NCI-H187 (cell line): Measurements from ENCODE around the gene GRK5.
"Not testable (repeated sequence)": the region's sequence is repeated elsewhere in the genome, so short reads cannot be mapped to it uniquely, and the experiment has no call there.

ENCODE experiments used
- DNase-seq, 2 experiments: peaks; one replicate each; lab custom pipeline; 2025; lab: John Stamatoyannopoulos, UW

GRK5 gene

DNA sequence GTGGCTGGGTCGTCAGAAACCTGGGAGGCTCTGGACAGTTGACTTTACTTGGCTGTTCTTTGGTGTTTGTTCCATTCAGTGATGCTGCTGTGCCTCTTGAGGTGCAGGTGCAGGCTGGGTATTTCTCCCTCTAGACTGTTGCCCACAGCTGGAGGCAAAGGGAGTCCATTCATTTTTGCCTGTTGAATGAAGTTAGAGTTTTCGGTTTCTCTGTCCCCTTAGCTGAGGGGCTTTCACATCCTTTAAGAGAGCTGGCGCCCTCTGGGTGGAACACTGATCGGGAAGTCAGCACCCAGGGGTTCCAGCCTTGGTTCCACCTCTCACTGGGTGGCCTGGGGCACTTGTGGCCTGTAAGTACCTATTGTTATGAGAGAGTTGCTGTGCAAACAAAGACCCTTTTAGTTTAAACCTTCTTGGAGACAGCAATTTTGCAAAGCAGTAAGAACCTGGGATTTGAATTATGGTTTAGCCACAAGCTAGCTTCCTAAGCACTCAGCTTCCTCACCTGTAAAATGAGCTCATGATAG lies 67.2 kb downstream of the GRK5 start:
- DNase-seq, result no peak

DNA sequence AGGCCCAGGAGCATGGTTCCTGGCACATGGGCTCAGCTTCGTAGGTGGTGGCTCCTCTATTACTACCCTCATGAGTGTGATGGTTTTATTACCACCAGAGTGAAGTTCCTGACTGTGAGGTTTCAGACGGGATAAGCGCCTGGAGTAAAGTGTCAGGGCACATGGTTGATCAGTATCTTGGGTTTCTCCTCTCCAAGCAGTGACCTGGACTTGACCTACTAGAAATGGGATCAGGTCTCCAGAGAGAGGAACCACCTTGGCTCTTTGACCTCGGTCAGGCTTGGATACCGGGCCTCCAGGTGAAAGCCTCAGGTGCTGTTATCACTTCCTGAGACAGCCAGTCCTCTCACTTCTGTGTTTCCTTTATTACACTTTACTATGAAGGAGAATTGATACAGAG lies 67.7 kb downstream of the GRK5 start:
- DNase-seq, result no peak

DNA sequence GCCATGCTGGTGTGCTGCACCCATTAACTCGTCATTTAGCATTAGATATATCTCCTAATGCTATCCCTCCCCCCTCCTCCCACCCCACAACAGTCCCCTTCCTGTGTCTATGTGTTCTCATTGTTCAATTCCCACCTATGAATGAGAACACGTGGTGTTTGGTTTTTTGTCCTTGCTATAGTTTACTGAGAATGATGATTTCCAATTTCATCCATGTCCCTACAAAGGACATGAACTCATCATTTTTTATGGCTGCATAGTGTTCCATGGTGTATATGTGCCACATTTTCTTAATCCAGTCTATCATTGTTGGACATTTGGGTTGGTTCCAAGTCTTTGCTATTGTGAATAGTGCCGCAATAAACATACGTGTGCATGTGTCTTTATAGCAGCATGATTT lies 68.8 kb downstream of the GRK5 start:
- not testable (repeated sequence) for DNase-seq

DNA sequence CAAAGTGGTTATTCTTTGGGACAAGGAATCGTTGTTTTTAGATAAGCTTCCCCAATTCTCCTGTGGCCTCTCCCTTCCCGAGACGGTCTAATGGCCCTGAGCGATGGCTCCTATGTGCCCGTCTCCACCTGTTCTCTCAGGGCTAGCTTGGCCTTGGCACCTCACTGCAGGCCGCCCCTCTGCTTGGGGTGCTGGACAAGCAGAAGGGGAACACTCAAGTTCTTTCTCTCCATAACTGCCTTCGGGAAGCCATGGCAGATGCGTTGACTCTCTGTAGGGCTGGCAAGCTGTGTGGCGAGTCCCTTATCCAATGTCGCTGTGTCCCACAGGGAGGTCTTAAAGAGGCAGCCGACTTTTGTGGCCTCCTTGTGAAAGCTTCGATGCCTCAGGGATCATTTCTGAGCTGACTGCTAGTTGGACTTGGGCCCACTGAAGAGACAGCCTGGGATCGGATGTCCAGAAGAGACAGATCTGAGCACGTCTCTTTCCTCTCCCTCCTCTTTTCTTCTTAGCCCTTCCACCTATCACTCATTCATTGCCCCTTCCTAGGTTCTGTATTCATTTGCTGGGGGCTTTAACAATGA lies 70.8 kb downstream of the GRK5 start:
- DNase-seq, result no peak

DNA sequence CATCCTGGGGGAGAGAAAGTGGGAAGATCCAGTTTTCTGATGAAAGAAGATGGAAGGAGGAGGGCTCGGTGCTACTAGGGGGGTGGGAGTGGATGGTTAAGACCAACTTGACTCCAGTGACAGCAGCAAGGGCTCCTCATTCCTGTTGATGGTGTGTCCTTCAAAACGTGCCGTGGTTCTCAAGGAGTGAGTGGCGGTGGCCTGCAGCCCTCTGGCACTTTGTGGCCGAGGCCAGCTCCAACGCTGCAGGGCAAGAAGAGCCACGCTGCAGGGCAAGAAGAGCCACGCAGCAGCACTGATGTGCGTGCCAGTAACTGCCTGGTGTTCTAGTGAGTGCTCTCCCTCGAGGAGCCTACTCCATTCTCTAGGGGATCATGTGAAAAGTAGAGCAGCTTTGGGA lies 72.1 kb downstream of the GRK5 start:
- no peak for DNase-seq

DNA sequence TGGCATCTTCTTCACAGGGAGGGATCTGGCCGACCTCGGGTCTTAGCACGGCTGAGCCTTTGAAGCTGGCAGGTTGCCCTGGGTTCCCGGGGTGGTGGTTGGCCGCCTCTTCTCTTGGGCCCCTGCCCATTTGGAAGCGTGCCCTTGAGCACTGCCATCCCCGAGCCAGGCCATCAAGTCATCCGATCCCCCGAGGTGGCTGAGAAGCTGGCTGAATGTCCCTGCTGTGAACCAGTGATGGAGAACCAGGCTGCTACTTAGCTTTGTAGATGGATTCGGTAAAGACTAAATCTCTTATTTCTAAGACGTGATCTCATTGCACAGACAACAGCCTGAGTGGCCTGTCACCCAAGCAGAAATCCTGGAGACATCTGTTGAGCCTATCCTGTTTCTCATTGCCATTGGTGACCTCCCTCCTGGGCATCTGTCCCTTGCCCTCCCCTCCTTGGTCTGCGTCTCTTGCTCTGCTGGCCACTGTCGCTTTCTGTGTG lies 74.3 kb downstream of the GRK5 start:
- DNase-seq, result no peak

DNA sequence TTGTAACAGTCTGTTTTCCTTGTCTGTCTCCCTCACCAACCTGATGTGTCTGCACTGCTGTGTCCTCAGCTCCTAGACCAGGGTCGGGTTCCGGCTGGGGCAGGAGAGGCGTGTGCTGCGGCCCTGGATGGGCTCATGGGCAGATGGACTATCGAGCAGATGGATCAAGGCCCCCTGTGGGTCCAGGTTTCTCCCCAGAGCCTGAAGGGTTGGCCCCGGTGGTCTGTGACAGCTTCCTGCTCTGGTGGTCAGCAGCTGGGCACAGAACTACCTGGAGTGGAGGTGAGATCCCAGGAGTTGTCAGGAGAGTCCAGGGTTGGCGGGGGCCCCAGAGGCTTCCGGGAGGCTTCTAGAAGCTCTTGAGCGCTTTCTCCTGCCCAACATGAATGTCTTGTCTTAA lies 75.1 kb downstream of the GRK5 start:
- no peak for DNase-seq

DNA sequence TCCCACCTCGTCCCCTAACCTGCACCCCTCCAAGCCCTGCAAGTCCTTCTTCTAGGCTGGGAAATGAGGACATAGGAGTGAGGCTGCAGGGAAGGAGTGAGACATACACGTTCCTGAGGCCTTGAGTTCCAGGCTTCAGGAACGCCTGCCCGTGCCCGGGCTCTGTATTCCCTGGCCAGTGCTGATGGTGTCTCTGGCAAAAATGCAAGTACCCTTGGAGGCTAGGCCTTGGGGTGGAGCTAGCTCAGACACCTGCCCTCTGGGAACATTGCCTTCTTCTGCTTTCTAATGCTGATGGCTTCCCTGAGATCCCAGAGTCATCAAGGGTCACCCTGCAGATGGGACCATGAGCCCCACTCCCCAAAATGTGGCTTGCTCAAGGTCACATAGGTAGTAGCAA lies 76.0 kb downstream of the GRK5 start:
- DNase-seq, result no peak

DNA sequence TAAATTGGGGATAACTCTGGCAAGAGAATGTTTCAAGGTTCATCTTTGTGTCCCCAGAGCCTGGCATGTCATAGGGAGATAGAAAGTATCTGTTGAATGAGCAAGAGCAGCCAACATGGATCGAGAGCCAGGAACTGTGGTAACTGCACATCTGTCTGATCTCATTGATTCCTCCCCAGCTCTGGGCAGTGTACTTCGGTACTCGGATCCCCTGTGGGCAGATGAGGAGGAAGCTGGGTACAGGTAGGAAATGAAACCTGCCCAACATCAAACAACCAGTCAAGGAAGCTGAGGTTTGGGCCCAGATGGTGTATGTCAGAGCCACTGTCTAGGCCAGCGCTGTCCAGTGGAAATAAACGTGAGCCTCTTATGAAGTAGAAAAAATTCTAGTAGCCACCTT lies 76.4 kb downstream of the GRK5 start:
- no peak for DNase-seq

DNA sequence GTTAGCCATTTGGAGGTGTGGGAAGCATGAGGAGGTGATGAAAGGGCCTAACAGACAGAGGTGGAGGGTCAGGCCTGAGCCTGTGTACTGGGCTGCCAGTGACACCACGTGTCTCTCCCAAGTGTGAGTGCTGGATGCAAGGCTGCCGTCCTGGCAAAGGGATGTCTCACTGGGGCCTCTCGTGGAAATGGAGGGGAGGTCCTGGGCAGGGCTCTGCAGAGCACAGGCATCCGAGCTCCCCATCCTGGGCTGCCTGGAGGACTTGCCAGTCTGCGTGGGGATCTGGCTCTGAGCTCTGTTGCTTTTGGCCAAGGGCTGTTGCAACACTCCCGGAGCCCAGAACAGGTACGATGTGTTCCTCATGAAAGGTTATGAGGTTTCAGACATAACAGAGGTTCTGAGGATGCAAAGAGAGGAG lies 77.3 kb downstream of the GRK5 start:
- DNase-seq, result no peak

DNA sequence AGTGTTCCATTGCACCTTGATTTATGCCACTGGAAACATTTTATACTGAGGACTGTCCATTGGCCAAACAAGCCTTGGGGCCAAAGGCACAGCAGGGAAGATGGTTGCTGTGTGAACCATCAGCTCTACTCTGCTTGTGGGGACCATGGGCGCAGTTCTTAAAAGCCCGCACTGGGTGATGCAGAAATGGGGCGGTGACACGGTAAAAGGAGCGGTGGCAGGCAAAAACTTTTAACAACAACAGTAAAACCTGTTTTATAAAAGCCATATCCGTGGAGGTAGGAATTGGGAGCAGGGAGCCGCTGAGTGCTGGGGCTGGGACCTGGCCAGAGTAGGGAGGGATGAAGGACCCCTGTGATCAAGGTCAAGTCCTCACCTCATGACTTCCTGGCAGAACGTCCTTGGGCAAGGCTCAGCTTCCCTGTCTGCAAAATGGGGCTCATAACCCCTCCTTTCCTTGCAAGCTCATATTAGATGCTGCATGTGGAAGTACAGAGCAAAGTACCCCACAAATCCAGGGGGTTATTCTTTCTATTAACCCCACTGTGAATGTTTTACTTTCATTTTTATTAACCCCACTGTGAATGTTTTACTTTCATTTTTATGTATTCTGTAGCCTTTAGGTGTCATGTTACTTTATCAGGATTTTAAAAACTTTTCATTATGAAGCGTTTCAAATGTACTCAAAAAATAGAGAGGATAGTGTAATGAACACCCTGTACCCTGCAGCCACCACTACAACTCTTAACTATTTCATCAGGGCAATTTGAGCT lies 78.3 kb downstream of the GRK5 start:
- no peak for DNase-seq

DNA sequence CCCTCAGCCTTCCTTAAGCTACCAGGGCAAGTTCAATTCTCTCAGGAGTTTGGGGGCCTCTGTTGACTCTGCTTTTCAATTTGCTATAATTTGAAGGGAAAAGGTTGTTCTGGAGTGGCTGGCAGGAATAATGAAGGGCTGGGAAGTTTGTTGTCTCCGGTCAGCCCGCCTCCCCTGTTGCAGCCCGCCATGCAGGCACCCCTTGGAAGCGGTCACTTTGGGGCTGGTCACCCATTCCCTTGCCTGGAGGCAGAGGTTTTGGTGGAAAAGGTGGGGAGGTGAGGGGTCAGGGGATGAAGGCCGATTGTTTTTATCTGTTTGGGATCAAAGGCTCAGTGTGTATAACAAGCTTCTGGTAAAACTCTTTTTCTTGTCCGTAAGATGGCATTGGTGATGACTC lies 79.1 kb downstream of the GRK5 start:
- DNase-seq, result no peak

DNA sequence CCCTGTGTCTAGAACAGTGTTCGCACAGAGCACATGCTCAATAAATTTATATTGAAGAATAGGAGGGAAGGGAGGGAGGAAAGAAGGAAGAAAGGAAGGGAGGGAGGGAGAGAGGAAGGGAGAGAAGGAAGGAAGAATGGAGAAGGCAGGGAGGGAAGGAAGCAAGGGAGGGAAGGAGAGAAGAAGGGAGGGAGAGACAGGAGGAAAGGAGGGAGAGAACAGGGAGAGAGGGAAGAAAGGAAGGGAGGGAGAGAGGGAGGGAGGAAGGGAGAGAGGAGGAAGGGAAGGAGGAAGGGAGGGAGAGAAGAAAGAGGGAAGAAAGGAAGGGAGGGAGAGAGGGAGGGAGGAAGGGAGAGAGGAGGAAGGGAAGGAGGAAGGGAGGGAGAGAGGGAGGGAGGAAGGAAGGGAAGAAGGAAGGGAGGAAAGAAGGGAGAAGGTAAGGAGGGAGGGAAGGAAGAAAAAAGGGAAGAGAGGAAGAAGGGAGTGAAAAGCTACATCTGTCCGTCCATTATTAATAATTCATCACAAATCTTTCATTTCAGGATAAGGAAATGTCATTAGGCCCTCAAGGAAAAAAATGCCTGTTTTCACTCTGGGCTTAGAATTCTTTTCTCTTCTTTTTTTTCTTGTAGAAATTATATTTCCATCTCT lies 79.7 kb downstream of the GRK5 start:
- DNase-seq, result no peak

DNA sequence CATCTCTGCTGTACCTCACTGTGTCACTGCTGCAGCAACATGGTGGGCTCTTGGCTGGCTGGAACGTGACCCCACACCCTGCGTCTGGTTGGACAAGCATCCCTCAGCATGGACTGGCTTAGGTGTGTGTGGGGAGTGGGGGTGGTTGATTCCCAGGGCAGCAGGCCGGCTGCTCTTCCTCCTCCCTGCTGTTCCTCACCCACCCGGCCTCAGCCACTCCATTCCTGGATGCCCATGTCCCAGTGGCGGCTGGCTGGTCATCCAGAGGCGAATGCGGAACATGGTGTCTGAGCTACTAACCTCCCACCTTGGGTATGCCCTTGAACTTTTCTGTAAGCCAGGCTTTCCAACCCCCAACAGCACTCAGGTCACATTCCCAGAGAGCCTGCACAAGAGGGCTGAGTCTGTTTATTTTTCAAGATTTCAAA lies 81.2 kb downstream of the GRK5 start:
- no peak for DNase-seq

DNA sequence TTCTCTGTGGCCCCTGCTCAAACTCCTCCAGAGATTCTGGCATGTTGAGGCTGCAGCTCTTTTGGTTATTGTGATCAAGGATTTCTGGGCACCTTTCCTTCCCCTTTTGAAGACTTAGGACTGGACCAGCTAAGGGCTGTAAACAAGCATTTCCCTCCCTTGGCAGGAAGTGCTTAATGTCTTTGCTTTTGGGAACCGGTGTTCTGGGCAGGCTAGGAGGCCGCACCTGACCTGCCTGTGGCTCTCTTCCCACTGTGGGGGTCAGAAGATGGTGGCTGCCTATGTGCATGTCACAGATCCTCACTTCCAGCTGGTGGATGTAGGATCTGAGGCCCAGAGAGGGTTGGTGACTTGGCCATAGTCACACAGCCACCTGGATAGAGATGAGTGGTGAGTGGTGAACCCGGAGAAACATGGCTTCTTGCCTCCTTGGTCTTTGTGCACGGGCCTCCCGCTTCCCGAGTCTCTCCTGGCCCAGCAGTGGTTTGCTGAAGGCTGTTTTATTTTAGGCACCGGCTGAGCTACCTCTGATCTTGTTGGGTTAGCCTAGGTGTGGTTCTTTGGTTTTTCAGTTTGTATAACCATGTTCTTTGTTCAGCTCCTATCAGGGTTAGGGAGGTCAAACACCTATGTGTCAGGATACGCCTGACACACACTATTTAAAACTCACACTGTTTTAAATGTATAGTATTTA lies 82.0 kb downstream of the GRK5 start:
- DNase-seq, result no peak

DNA sequence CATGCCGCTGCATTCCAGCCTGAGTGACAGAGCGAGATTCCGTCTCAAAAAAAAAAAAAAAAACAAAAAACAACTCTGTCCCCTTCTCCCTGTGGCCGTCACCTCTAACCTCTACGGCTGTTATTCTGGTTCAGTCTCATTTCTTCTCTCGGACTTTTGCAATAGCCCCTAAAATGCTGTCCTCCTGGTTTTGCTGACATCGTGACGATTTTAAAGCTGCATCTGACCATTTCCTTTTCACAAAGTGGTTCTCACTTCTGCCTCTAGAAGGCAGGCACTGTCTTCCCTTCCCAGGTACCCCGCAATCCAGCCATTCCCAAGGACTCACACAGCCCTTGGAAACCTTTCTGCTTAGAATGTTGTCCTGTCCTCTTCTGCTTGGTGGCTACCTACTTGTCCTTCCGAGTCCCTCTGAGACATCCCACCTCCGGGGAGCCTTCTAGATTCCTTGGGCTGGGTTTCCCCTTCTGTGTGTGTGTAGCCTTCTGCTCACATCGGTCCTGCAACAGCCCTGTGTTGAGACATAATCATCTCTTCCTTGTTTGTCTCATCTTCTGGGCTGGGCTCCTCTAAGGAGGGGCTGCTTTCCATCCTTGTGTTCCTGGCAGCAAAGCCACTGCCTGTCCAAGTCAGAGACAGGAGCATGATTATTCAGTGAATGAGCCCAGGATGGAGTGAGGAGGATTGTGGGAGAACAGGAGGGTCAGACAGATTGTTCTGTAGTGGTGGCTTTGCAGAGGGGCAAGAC lies 83.1 kb downstream of the GRK5 start:
- no peak for DNase-seq

DNA sequence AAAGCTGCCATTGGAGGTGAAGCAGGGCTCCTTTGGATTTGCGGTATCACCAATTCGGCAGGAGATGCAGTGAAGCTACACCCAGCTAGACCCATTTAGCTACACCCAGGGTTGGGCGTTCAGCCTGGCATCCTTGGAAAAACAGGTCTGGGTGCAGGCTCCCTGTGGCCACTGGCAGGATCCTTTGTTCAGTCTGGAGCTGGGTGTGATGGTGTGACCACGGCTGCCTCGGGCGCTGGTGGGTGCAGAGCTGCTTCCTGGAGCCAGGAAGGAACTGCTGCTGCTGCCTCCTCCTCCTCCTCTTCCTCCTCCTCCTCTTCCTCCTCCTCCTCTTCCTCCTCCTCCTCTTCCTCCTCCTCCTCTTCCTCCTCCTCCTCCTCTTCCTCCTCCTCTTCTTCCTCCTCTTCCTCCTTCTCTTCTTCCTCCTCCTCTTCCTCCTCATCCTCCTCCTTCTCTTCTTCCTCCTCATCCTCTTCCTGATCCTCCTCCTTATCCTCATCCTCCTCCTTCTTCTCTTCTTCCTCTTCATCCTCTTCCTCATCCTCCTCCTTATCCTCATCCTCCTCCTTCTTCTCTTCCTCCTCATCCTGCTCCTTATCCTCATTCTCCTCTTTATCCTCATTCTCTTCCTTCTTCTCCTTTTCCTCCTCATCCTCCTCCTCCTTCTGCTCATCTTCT lies 84.0 kb downstream of the GRK5 start:
- DNase-seq, result no peak

DNA sequence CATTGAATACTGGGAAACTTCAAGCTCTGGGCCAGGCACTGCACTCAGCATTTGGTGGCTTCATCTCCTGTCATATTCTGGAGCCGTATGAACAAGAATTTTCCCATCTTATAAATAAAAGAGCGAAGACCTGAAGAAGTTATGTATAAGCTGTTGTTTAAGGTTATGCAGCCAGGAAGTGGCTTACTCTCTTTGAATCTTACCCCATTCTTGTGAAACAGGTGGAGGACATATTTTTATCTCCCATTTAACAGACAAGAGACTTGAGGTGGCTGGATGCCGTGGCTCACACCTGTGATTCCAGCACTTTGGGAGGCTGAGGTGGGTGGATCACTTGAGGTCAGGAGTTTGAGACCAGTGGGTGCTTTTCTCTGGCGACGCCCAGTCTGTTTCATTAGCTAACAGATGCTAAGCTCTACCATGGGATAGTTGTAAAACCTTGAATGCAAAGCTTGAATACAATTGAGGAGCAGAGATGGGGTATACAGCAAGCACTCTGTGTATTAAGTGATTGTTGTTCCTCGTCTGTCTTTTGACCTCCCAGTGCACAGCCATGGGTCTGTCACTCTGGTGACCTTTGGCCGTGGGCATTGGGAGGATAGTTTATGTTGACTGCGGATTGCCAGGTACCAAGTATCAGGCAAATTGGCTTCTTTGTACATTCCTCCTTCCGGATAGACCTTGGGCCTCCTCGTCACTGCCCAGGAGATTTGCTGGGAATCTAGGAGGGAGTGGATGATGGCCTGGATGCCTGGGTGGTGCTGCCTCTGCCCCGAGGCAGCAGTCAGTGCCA lies 85.8 kb downstream of the GRK5 start:
- no peak for DNase-seq

DNA sequence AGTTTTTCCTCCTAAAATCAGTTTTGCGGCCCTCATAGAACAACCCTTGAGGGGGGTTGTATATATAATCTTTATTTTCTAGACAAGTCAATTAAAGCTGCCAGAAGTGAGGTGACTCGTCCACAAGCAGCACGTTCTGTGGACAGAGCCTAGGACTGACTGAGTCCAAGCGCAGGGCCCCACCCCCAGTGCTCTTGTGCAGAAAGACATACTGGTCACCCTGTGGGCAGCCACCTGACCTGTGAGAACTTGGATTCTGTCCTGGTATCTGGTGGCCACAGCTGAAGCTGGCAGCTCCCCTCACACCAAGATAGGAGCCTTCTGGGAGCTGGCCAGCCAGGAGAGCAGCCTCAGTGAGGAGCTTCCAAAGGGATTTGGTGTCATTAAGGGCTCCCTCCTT lies 89.3 kb downstream of the GRK5 start:
- DNase-seq, result no peak
